K562 (cell line): ENCODE measurements around the gene ZBTB20.

Source experiments
- EGR1 ChIP-seq: fragments of 450-650 bp; conservative IDR thresholded peaks from 2 replicates; pipeline ENCODE4 v1.6.1; 2017; ENCODE audit warnings: mild to moderate bottlenecking
- FOSL1 ChIP-seq: fragments of 200-800 bp; sonication (Bioruptor generic); conservative IDR thresholded peaks from 2 replicates; pipeline ENCODE4 v1.6.1; 2016; ENCODE audit warnings: missing genetic modification characterization, missing compliant biosample characterization
- MCM3 ChIP-seq: fragments of 450-650 bp; IDR thresholded peaks from 2 replicates; pipeline ENCODE4 v1.6.1; 2016
- POLR2AphosphoS2 ChIP-seq: IDR thresholded peaks from 2 replicates; pipeline ENCODE4 v1.6.1; 2012; ENCODE audit warnings: low read length, improper control_type of control experiment
- TAF1 ChIP-seq: IDR thresholded peaks from 2 replicates; pipeline ENCODE4 v1.6.1; 2011; ENCODE audit warnings: mild to moderate bottlenecking, low read length, moderate library complexity; ENCODE audit not compliant: insufficient read depth, control insufficient read depth, severe bottlenecking; ENCODE audit errors: extremely low read depth
- ZNF263 ChIP-seq: sonication (generic); formaldehyde crosslinking; IDR thresholded peaks from 2 replicates; pipeline ENCODE4 v1.8.0; 2022; ENCODE audit warnings: mild to moderate bottlenecking, missing genetic modification reagents, borderline replicate concordance

- TF ChIP-seq POLR2AphosphoS2 (no peak), ZNF263 (no peak), TAF1 (no peak), FOSL1 (tag) (no peak), MCM3 (no peak), EGR1 (no peak)
Observed at GRCh38 chr3:115038817-115039216, 108.3 kb downstream of the ZBTB20 start.
